ENCODE results near the gene ADAMTS12.
A peak's percentile ranks its signal among the peaks of the same experiment; 100 is the strongest.
"Not testable (repeated sequence)": the region's sequence is repeated elsewhere in the genome, so short reads cannot be mapped to it uniquely, and the experiment has no call there.

Gene ADAMTS12

GRCh38 chr5:33588654-33589372 lies 303.0 kb downstream of the ADAMTS12 start:
- peak; percentile 10 to 31 (median 27) for DNase-seq (ENCODE audit: low read depth in 3 of 3)

GRCh38 chr5:33583332-33583731 lies 308.5 kb downstream of the ADAMTS12 start:
- no peak for DNase-seq (ENCODE audit: low read depth in 3 of 3)

- no peak for DNase-seq (ENCODE audit: low read depth in 3 of 3)
Measured at GRCh38 chr5:33582417-33582816, 309.4 kb downstream of the ADAMTS12 start.

DNA sequence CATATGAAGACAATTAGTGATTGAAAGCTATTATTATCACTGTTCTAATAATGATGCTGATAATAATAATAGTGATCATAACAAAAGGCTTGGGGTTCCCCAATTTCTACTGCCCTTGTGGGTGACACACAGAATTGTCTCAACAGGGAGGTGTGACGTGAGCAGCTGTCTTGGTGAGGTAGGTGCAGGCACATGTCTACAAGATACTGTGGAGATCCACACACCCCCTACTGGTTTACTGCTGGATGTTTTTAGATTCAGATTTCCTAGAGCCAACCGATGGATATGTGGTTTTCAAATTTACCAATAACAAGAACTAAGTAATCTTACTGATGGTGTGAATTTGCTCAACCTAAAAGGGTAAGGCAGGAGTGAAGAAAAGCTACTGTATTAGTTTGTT lies 312.0 kb downstream of the ADAMTS12 start:
- no peak for DNase-seq (ENCODE audit: low read depth in 3 of 3)

- DNase-seq (ENCODE audit: low read depth in 3 of 3), result no peak
Measured at GRCh38 chr5:33579152-33579551, 312.6 kb downstream of the ADAMTS12 start.

DNA sequence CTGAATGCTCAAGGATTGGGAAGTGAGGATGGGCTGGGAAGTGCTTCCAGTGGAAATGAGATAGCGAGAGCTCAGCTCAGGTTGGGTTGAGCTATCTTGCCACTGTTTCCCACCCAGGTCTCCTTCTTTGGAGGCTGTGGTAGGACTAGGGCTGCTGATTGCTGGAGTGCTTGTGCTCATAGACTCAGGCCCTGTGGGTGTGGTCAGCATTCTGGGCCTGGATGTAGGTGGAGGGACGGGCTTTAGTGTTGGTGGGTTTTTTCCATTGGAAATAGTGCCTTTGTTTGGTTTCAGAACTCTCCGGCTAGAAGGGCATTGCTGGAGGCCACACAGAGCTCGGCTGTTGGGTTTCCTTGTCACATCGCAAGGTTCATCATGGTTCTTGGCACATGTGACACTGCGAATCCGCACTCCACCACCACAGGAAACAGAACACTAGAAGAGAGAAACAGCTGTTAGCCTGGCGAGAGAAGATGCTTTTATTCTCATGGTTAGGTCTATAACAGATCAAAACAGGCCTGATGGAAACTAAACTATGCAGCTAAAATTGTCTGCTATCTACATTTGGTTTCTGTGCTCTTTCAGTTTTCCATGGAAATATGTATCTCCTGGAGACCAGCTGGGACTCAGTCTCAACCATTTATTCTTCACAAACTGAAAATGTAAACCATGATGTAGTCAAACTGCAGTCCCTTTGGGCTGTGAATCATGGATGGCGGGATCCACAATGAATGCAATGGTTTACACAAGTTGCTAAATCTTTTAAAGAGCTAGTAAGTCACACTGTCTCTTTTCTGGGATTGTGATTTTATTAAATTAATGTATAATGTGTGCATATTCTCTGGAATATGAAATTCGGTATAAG lies 314.8 kb downstream of the ADAMTS12 start:
- no peak for DNase-seq (ENCODE audit: low read depth in 3 of 3)

- DNase-seq (ENCODE audit: low read depth in 3 of 3), result no peak
Measured at GRCh38 chr5:33565324-33565723, 326.5 kb downstream of the ADAMTS12 start.

GRCh38 chr5:33563983-33564908 lies 327.5 kb downstream of the ADAMTS12 start:
- DNase-seq (ENCODE audit: low read depth in 3 of 3), result no peak

- DNase-seq (ENCODE audit: low read depth in 3 of 3), result no peak
Measured at GRCh38 chr5:33563530-33563929, 328.3 kb downstream of the ADAMTS12 start.

DNA sequence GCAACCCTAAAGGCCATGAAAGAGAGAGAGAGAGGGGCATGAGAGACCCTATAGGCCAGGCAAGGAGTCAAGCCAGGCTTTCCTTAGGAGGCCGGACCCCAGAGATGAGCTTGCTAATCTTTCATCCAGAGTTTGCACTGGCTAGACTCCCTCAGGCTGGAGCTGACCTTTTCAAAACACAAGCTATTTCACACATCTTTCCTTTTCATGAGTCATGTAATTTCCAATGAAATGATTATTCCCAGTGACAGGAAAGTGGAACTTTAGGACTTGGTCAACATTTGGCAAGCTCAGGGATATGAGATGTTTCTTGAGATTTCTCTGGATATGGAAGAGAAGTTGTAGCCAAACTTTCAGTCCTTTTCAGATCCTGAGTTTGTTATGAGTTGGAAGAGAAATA lies 333.3 kb downstream of the ADAMTS12 start:
- DNase-seq (ENCODE audit: low read depth in 3 of 3), result no peak

DNA sequence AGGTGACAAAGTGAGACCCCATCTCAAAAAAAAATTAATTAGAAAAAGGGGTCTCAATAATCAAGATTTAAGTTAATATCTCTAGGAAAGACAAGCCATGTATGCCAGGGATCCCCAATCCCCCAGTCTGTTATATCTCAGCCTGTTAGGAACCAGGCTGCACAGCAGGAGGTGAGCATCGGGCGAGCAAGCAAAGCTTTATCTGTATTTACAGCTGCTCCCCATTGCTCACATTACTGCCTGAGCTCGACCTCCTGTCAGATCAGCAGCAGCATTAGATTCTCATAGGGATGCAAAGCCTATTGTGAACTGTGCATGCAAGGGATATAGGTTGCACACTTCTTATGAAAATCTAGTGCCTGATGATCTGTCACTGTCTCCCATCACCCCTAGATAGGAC lies 334.2 kb downstream of the ADAMTS12 start:
- no peak for DNase-seq (ENCODE audit: low read depth in 3 of 3)

- no peak for DNase-seq (ENCODE audit: low read depth in 3 of 3)
Measured at GRCh38 chr5:33556330-33557328, 335.2 kb downstream of the ADAMTS12 start.

DNA sequence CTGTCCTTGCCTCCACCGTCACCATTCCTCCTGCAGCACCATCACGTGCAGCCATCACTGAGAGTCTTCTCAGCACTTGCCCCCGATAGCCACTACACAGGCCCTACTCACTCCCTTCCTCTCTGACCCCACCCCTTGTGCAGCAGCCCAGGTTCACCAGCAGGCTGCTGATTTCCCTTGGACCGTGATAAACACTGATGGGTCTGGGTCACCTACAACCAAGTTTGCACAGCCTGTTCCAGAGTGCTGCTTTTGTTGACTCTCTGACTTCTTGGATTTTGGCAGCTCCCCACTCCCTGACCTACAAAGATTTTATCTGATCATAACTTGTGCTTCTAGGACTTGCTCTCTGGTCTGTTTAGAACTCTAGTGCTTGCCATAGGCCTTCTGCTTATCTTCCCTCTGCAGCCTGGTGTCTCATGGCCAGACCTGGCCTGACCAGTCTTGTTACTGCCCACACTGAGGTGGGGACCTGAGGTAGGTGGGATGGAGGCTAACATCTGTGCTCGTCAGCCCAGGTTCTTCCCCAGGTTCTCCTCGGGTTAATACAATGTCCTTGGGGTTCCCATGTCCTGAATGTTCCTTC lies 341.7 kb downstream of the ADAMTS12 start:
- no peak for DNase-seq (ENCODE audit: low read depth in 3 of 3)

- not testable (repeated sequence) for DNase-seq (ENCODE audit: low read depth in 3 of 3)
Measured at GRCh38 chr5:33539790-33540189, 352.0 kb downstream of the ADAMTS12 start.

DNA sequence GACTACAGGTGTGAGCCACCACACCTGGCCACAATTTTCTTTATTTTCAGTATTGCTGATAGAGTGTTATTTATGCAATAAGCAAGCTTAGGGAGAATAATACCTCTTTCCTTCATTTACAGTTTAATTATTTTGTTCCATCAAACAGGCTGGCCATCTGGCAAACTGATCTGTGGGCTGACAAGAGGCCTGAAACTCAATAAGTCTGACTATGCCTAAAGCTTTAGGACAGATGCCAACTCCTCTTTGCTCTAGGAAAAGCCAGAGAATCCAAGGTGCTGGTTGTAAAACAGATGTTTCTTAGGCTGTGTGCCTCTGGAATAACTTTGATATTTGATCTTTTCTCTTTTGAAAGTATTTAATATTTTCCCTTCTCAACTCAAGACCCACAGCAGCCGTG lies 352.6 kb downstream of the ADAMTS12 start:
- DNase-seq (ENCODE audit: low read depth in 3 of 3), result no peak

- DNase-seq (ENCODE audit: low read depth in 3 of 3), result no peak
Measured at GRCh38 chr5:33538201-33538600, 353.6 kb downstream of the ADAMTS12 start.

- DNase-seq (ENCODE audit: low read depth in 3 of 3), result no peak
Measured at GRCh38 chr5:33537240-33537639, 354.6 kb downstream of the ADAMTS12 start.

- DNase-seq (ENCODE audit: low read depth in 3 of 3), result no peak
Measured at GRCh38 chr5:33536802-33537201, 355.0 kb downstream of the ADAMTS12 start.

DNA sequence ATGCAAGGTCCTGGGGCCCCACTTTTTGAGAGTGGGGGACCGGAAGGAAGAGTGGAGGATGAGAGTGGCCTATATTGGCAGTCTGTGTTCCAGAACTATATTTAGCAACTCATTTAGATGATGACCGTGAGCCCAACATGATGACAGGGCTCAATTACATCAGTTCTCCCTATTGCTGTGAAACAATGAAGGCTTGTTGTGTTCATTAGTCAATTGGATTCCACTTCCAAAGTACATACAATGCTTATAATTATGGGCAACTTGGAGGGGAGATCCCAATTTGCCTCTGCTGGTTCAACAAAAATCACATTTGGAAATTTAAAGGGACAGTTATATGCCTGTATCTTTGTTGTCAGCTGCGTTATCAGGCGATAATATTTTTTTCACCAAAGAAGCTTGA lies 360.0 kb downstream of the ADAMTS12 start:
- no peak for DNase-seq (ENCODE audit: low read depth in 3 of 3)

- DNase-seq (ENCODE audit: low read depth in 3 of 3), result no peak
Measured at GRCh38 chr5:33531037-33531298, 360.8 kb downstream of the ADAMTS12 start.
